Measurements from ENCODE around the gene RIC3. TPM values are rescaled to one million over a fixed set of nuclear protein-coding genes. Genes with fewer than 3 reads are reported as not detected.

The RIC3 gene
- total RNA-seq, 1 experiment from 2014 or later, result 0.38 TPM

DNA sequence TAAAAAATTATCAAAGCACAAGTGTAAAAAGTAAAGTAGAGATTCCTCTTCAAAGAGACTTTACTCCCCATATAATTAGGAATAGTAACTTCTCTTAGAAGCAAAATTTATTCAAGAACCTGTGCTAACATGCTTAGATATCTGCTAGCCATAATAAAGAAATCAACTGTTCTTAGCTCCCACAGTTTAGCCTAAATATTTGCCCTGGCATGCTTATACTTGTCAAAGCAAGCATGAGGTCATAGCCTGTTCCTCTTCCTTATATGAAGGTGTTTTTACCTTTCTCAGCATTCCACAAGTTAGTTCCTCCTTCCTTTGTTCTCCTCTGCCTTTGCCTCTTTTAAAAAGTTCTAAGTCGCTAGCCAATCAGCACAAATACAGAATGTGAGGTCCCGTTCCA, 30.3 kb downstream of the RIC3 start:
- Mint-ChIP-seq H3K36me3 (ENCODE audit: insufficient read depth, unreplicated experiment) (no peaks in the 10 kb centered on the region), H3K4me1 (ENCODE audit: low read depth, unreplicated experiment) (no peaks in the 10 kb centered on the region), H3K9me3 (ENCODE audit: low read depth, unreplicated experiment) (no peaks in the 10 kb centered on the region), H3K27ac (ENCODE audit: unreplicated experiment) (no peak overlapping the region), H3K27me3 (ENCODE audit: unreplicated experiment) (no peaks in the 10 kb centered on the region), H3K4me3 (ENCODE audit: low read depth, unreplicated experiment) (no peak overlapping the region)
- CTCF ChIA-PET, result no interaction called here
- BruUV-seq (replicated peaks), result no TSS peak
- no peak for TF ChIP-seq CTCF (IDR thresholded peaks at IDR 0.05; ENCODE audit: unreplicated experiment)
- DNase-seq, result no peak
- intact Hi-C loops (cut with micrococcal nuclease; ENCODE audit: unreplicated experiment), result no loop called here

- H3K4me1 Mint-ChIP-seq (ENCODE audit: low read depth, unreplicated experiment), result no peaks in the 10 kb centered on the region
- TF ChIP-seq CTCF (IDR thresholded peaks at IDR 0.05; ENCODE audit: unreplicated experiment), result no peak
- H3K9me3 Mint-ChIP-seq (ENCODE audit: low read depth, unreplicated experiment), result no peaks in the 10 kb centered on the region
- intact Hi-C loops (cut with micrococcal nuclease; ENCODE audit: unreplicated experiment), result no loop called here
- peaks cover 48% of the 10 kb centered on the region for H3K27me3 Mint-ChIP-seq (ENCODE audit: unreplicated experiment)
- no TSS peak for BruUV-seq (replicated peaks)
- CTCF ChIA-PET, result interaction anchor here (0.6 kb wide), 1 partner anchor 9 kb away, joined by 5 read pairs; no protein-coding TSS in a partner anchor
- H3K27ac Mint-ChIP-seq (ENCODE audit: unreplicated experiment), result no peak overlapping the region
- no peak for DNase-seq
- H3K36me3 Mint-ChIP-seq (ENCODE audit: insufficient read depth, unreplicated experiment), result no peaks in the 10 kb centered on the region
- H3K4me3 Mint-ChIP-seq (ENCODE audit: low read depth, unreplicated experiment), result no peak overlapping the region
These were observed 41.4 kb downstream of the RIC3 start for GRCh38 chr11:8127447-8127846.

GRCh38 chr11:8126649-8127289, 42.1 kb downstream of the RIC3 start:
- no peaks in the 10 kb centered on the region for H3K9me3 Mint-ChIP-seq (ENCODE audit: low read depth, unreplicated experiment)

GRCh38 chr11:8122173-8122764, 46.6 kb downstream of the RIC3 start:
- H3K27me3 Mint-ChIP-seq (ENCODE audit: unreplicated experiment), result peaks cover 13% of the 10 kb centered on the region
- H3K9me3 Mint-ChIP-seq (ENCODE audit: low read depth, unreplicated experiment), result peaks cover 2% of the 10 kb centered on the region
- TF ChIP-seq CTCF (IDR thresholded peaks at IDR 0.05; ENCODE audit: unreplicated experiment), result no peak
- no peak for DNase-seq
- H3K4me3 Mint-ChIP-seq (ENCODE audit: low read depth, unreplicated experiment), result no peak overlapping the region
- no peak overlapping the region for H3K27ac Mint-ChIP-seq (ENCODE audit: unreplicated experiment)
- intact Hi-C loops (cut with micrococcal nuclease; ENCODE audit: unreplicated experiment), result no loop called here
- H3K4me1 Mint-ChIP-seq (ENCODE audit: low read depth, unreplicated experiment), result no peaks in the 10 kb centered on the region
- BruUV-seq (replicated peaks), result no TSS peak
- CTCF ChIA-PET, result no interaction called here
- no peaks in the 10 kb centered on the region for H3K36me3 Mint-ChIP-seq (ENCODE audit: insufficient read depth, unreplicated experiment)

More at GRCh38 chr11:8126649-8127289, 42.1 kb downstream of the RIC3 start:
- CTCF ChIA-PET, result interaction anchor here (0.6 kb wide), 1 partner anchor 446 kb away, joined by 3 read pairs; no protein-coding TSS in a partner anchor
- intact Hi-C loops (cut with micrococcal nuclease; ENCODE audit: unreplicated experiment), result no loop called here
- H3K4me3 Mint-ChIP-seq (ENCODE audit: low read depth, unreplicated experiment), result no peak overlapping the region
- H3K27ac Mint-ChIP-seq (ENCODE audit: unreplicated experiment), result no peak overlapping the region
- no peaks in the 10 kb centered on the region for H3K36me3 Mint-ChIP-seq (ENCODE audit: insufficient read depth, unreplicated experiment)
- no peak for DNase-seq
- no peak for TF ChIP-seq CTCF (IDR thresholded peaks at IDR 0.05; ENCODE audit: unreplicated experiment)
- H3K27me3 Mint-ChIP-seq (ENCODE audit: unreplicated experiment), result peaks cover 48% of the 10 kb centered on the region
- no peaks in the 10 kb centered on the region for H3K4me1 Mint-ChIP-seq (ENCODE audit: low read depth, unreplicated experiment)
- BruUV-seq (replicated peaks), result no TSS peak
